Esophagus muscularis mucosa (tissue), 4 donors: ENCODE data around the gene SCIMP.

Source experiments
- CTCF ChIP-seq, 3 experiments: fragments of 200-600 bp in 2 of 3; fragments of 450-650 bp in 1 of 3; sonication (generic) in 2 of 3; IDR thresholded peaks; one replicate each; pipeline ENCODE4 v1.5.1; 2017 to 2019; ENCODE audit warnings: antibody characterized with exemption in 3 of 3, mild to moderate bottlenecking in 2 of 3, moderate library complexity in 1 of 3
- EP300 ChIP-seq: sonication (generic); formaldehyde crosslinking; IDR thresholded peaks from one replicate; pipeline ENCODE4 v1.6.1; 2017; ENCODE audit warnings: antibody characterized with exemption
- POLR2A ChIP-seq: fragments of 450-650 bp; IDR thresholded peaks from one replicate; pipeline ENCODE4 v1.6.1; 2017; ENCODE audit warnings: antibody characterized with exemption, moderate library complexity, mild to moderate bottlenecking, low read depth

- TF ChIP-seq CTCF (IDR thresholded peaks at IDR 0.05) (no peak), POLR2A (no peak), EP300 (no peak)
These were observed 33.6 kb downstream of the SCIMP start for GRCh38 chr17:5201011-5201410.
